ENCODE data around the gene IQGAP1.

Gene IQGAP1

DNA sequence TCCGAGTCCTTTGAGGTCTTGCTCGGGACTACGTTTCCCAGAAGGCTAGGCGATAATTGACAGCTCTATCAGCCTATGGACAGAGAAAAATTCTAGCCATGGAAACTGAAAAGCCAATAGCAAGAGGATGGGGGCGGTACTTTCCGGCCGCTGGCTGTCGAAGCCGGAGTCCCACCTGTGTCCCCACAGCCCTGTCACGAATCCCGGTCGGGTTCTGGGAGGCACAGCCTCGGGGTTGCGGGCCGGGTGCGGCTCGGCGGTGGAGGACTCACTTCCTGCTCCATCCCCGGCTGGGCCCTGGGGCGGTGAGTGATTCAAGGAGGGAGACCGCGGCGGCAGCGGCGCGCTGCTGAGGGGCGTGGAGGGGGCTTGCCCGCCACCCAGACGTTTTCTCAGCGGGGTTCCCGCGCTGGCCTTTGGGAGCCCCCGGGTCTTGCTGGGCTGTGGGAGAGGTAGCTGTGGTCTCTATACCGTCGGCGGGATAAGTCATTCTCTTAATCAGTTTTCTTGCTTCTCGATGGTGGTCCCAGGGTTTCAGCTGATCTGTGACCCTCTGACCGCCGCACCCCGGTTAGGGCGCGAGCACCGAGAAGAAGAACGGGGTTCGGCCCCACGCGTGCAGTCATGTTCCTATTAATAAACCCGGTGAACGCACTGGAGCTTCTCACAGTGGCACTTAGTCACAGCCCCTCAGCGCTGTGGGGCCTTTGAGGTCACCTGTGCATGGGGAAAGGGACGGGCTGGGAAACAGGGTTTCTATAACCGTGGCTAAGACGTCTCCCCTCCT, 35.7 kb upstream of the IQGAP1 start, which contains the start of gene ZNF774:
ZNF774 (plus strand) TSS at position 178 of the 787 bp plus-strand sequence. CDS start 2,377 bp downstream, outside the sequence.
- DNase-seq: peak; percentile 91
- H3K4me3 Mint-ChIP-seq: peak within 1 kb of the TSS; percentile 89
- H3K27me3 Mint-ChIP-seq (ENCODE audit: low read depth, poor library complexity): peaks cover 14% of the 10 kb centered on the region
- H3K9me3 Mint-ChIP-seq: no peaks in the 10 kb centered on the region
- peaks cover 5% of the 10 kb centered on the region for H3K4me1 Mint-ChIP-seq
- TF ChIP-seq, protein P1, sequence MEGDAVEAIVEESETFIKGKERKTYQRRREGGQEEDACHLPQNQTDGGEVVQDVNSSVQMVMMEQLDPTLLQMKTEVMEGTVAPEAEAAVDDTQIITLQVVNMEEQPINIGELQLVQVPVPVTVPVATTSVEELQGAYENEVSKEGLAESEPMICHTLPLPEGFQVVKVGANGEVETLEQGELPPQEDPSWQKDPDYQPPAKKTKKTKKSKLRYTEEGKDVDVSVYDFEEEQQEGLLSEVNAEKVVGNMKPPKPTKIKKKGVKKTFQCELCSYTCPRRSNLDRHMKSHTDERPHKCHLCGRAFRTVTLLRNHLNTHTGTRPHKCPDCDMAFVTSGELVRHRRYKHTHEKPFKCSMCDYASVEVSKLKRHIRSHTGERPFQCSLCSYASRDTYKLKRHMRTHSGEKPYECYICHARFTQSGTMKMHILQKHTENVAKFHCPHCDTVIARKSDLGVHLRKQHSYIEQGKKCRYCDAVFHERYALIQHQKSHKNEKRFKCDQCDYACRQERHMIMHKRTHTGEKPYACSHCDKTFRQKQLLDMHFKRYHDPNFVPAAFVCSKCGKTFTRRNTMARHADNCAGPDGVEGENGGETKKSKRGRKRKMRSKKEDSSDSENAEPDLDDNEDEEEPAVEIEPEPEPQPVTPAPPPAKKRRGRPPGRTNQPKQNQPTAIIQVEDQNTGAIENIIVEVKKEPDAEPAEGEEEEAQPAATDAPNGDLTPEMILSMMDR (IDR thresholded peaks at IDR 0.05): no peak
- H3K27ac Mint-ChIP-seq: no peak within 1 kb of the TSS
- H3K36me3 Mint-ChIP-seq (ENCODE audit: low read depth): peaks cover 8% of the 10 kb centered on the region

GRCh38 chr15:90354986-90355385, 33.1 kb upstream of the IQGAP1 start:
- H3K27ac Mint-ChIP-seq: no peak overlapping the region
- DNase-seq: no peak
- no peak overlapping the region for H3K4me3 Mint-ChIP-seq
- peaks cover 5% of the 10 kb centered on the region for H3K4me1 Mint-ChIP-seq
- peaks cover 5% of the 10 kb centered on the region for H3K9me3 Mint-ChIP-seq
- H3K27me3 Mint-ChIP-seq (ENCODE audit: low read depth, poor library complexity): peaks cover 5% of the 10 kb centered on the region
- H3K36me3 Mint-ChIP-seq (ENCODE audit: low read depth): peaks cover 24% of the 10 kb centered on the region
- TF ChIP-seq, protein P1 (IDR thresholded peaks at IDR 0.05): no peak

- Mint-ChIP-seq H3K27ac (peak overlapping the region; percentile 91), H3K27me3 (ENCODE audit: low read depth, poor library complexity) (no peaks in the 10 kb centered on the region), H3K4me3 (no peak overlapping the region), H3K4me1 (peaks cover 9% of the 10 kb centered on the region), H3K9me3 (peaks cover 7% of the 10 kb centered on the region), H3K36me3 (ENCODE audit: low read depth) (peaks cover 38% of the 10 kb centered on the region)
- no peak for DNase-seq
- TF ChIP-seq, protein P1 (IDR thresholded peaks at IDR 0.05): no peak
These were observed 29.7 kb upstream of the IQGAP1 start for GRCh38 chr15:90358124-90359033.

DNA sequence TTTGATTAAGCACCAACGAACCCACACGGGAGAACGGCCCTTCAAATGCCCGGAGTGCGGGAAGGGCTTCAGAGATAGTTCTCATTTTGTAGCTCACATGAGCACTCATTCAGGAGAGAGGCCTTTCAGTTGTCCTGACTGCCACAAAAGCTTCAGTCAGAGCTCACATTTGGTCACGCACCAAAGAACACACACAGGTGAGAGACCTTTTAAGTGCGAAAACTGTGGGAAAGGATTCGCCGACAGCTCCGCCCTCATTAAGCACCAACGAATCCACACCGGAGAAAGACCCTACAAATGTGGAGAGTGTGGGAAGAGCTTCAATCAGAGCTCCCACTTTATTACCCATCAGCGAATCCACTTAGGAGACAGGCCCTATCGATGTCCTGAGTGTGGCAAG, 27.3 kb upstream of the IQGAP1 start:
- peaks cover 38% of the 10 kb centered on the region for H3K36me3 Mint-ChIP-seq (ENCODE audit: low read depth)
- H3K27ac Mint-ChIP-seq: no peak overlapping the region
- H3K4me1 Mint-ChIP-seq: peaks cover 15% of the 10 kb centered on the region
- no peaks in the 10 kb centered on the region for H3K27me3 Mint-ChIP-seq (ENCODE audit: low read depth, poor library complexity)
- no peak overlapping the region for H3K4me3 Mint-ChIP-seq
- TF ChIP-seq, protein P1 (IDR thresholded peaks at IDR 0.05): no peak
- peaks cover 7% of the 10 kb centered on the region for H3K9me3 Mint-ChIP-seq
- DNase-seq: no peak

DNA sequence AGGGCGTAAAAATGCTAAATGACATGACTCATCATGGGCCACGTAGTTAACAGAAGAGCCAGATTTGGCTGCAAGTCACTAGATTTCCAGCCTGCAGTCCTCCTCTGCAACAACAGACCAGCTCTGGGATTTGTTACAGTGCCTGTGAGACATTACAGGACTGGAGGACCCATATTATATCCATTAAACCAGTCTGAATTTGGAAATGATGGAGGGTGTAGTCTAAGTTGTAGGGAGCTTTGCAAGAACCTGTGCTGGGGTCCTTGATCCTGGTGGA, 25.2 kb upstream of the IQGAP1 start:
- Mint-ChIP-seq H3K27me3 (ENCODE audit: low read depth, poor library complexity) (no peaks in the 10 kb centered on the region), H3K4me1 (peaks cover 24% of the 10 kb centered on the region), H3K9me3 (peaks cover 7% of the 10 kb centered on the region), H3K27ac (no peak overlapping the region), H3K36me3 (ENCODE audit: low read depth) (peaks cover 29% of the 10 kb centered on the region), H3K4me3 (no peak overlapping the region)
- no peak for DNase-seq
- TF ChIP-seq, protein P1 (IDR thresholded peaks at IDR 0.05): no peak
